IPS DF 6.9 (cell line): ENCODE data around the gene TAOK2.
"Not testable (repeated sequence)": the region's sequence is repeated elsewhere in the genome, so short reads cannot be mapped to it uniquely, and the experiment has no call there.

Experiments used
- DNase-seq: peaks from one replicate; pipeline ENCODE4 v3.0.0-alpha.2; 2013; ENCODE audit warnings: low read depth, low spot score
- H3K27ac ChIP-seq: one replicate; pipeline ENCODE4 v1.5.1; 2013; ENCODE audit warnings: low read length, control low read depth
- H3K27me3 ChIP-seq: 2 replicates; pipeline ENCODE4 v1.6.1; 2013; ENCODE audit warnings: mild to moderate bottlenecking, low read length; ENCODE audit not compliant: control insufficient read depth, insufficient read depth
- H3K36me3 ChIP-seq: 2 replicates; pipeline ENCODE4 v1.6.1; 2013; ENCODE audit warnings: low read length; ENCODE audit not compliant: control insufficient read depth, insufficient read depth
- H3K4me1 ChIP-seq: 2 replicates; pipeline ENCODE4 v1.6.1; 2013; ENCODE audit warnings: low read length; ENCODE audit not compliant: control insufficient read depth, insufficient read depth
- H3K4me3 ChIP-seq: 2 replicates; pipeline ENCODE4 v1.5.1; 2013; ENCODE audit warnings: mild to moderate bottlenecking, low read length
- H3K9me3 ChIP-seq: 2 replicates; pipeline ENCODE4 v1.6.1; 2013; ENCODE audit warnings: low read length, inconsistent platforms; ENCODE audit not compliant: control insufficient read depth, insufficient read depth
- WGBS: extraction: QIAGEN DNeasy Blood & Tissue Kit; methylation state at CpG from one replicate; pipeline ENCODE4 v1.1.7; 2013; ENCODE audit warnings: mixed read lengths, missing lambda C conversion rate; ENCODE audit not compliant: insufficient read length, insufficient coverage; 5-methylcytosine and 5-hydroxymethylcytosine counted together

The TAOK2 gene

DNA sequence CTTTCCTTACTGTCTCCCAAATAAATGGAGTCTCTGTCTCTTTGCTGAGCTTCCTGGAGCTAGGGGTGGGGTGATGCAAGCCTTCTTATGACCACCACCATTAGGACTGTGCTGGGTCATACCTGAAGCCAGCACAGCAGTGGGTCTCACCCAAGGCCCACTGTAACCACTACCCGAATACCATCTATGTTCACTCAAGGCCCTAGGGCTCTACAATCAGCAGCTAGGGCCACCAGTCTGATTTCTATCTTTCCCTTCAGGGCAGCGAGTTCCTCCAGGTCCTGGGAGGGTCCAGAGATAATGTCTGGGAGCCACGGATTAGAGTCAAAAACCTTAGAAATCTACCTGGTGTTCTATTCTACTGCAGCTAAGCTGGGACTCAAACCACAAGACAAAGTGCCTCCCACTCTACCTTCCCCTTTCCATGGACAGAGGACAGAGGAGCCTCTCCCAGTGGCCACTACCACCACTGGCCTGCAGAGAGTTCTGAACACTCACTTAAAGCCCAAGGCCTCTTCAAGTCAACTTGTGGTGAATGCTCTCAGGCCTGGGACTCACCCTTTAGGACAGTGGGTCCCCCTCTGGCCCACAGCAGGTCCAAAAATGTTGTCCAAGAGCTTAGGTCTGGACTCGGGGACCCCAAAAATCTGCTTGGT, 22.7 kb upstream of the TAOK2 start:
- no CpG with 5 or more reads among the region's 4 CpGs for WGBS
- Histone ChIP-seq H3K36me3 (no peaks in the 10 kb centered on the region), H3K27me3 (no peaks in the 10 kb centered on the region), H3K4me3 (no peak overlapping the region), H3K27ac (no peak overlapping the region), H3K9me3 (no peaks in the 10 kb centered on the region), H3K4me1 (0 out of 2 replicates have a peak, but pooled peaks cover 2% of the 10 kb centered on the region)
- DNase-seq, result no peak

DNA sequence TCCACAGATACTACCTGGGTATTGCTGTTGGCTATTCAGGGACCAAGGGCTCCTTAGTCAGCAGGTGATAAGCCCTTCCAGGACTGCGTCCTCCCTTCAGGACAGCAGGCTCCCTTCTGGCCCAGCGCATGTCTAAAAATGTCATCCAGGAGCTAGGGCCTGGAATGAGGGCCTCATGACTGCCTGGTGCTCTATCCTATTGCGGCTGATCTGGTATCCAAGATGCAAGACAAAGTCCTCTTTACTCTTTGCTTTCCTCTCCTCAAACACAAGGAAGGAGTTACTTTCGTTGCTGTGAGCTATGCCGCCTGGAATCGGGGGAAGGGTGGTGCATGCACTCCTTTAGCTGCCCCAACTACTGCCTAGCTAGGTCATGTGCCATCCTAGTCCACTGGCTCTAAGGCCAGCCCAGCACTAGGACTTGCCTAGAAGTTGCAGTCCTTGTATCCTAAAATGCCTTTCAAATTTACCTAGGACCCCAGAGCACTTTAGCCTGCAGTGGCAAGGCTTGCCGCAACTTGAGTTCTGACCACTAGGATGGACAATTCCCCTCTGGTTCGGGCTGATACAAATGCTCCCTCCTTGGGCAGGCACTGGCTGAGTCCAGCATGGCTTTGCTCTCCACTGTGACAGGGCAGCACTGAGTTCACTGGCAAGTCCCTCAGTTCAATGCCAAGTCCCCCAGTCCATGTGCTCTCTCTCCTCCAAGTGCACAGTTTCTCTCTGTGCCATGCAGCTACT, 21.9 kb upstream of the TAOK2 start:
- DNase-seq, result no peak
- Histone ChIP-seq H3K27ac (no peak overlapping the region), H3K4me3 (no peak overlapping the region), H3K36me3 (no peaks in the 10 kb centered on the region), H3K27me3 (no peaks in the 10 kb centered on the region), H3K9me3 (no peaks in the 10 kb centered on the region), H3K4me1 (0 out of 2 replicates have a peak, but pooled peaks cover 2% of the 10 kb centered on the region)
- WGBS, result no CpG with 5 or more reads among the region's 8 CpGs

DNA sequence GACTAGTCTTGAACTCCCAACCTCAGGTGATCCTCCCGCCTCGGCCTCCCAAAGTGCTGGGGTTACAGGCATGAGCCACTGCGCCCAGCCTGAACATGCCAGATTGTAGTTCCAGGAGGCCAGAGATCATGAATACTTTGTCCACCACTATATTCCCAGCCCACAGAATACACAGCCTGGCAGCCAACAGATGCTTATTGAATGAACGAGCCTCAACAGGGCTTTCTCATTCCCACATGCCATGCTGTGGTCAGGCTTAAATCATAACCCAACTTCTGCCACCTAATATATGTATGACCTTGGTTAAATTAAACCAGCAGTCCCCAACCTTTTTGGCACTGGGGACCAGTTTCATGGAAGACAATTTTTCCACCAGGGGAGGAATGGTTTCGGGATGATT, 14.9 kb upstream of the TAOK2 start:
- Histone ChIP-seq H3K27ac (no peak overlapping the region), H3K9me3 (no peaks in the 10 kb centered on the region), H3K4me1 (peaks cover 3% of the 10 kb centered on the region; the same call in 1 of the 2 replicates), H3K4me3 (no peak overlapping the region), H3K36me3 (no peaks in the 10 kb centered on the region), H3K27me3 (no peaks in the 10 kb centered on the region)
- DNase-seq, result no peak
- no CpG with 5 or more reads among the region's 5 CpGs for WGBS

GRCh38 chr16:29959293-29959692, 14.4 kb upstream of the TAOK2 start:
- no peaks in the 10 kb centered on the region for H3K9me3 ChIP-seq
- no peak overlapping the region for H3K4me3 ChIP-seq
- H3K27me3 ChIP-seq, result no peaks in the 10 kb centered on the region
- no peak for DNase-seq
- no peak overlapping the region for H3K27ac ChIP-seq
- peaks cover 3% of the 10 kb centered on the region; the same call in 1 of the 2 replicates for H3K4me1 ChIP-seq
- no peaks in the 10 kb centered on the region for H3K36me3 ChIP-seq
- no CpG with 5 or more reads among the region's 9 CpGs for WGBS

DNA sequence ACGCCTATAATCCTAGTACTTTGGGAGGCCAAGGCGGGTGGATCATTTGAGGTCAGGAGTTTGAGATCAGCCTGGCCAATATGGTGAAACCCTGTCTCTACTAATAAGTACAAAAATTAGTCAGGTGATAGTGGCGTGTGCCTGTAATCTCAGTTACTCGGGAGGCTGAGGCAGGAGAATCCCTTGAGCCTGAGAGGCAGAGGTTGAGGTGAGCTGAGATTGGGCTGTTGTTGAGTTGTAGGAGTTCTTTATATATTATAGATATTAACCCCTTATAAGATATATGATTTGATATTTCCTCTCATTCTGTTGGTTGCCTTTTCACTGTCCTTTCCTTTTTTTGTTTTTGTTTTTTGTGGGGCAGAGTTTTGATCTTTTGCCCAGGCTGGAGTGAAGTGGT, 13.8 kb upstream of the TAOK2 start:
- no CpG with 5 or more reads among the region's 4 CpGs for WGBS
- H3K4me1 ChIP-seq, H3K36me3 ChIP-seq, H3K27me3 ChIP-seq, H3K9me3 ChIP-seq, H3K27ac ChIP-seq, H3K4me3 ChIP-seq, DNase-seq: not testable (repeated sequence)

- H3K9me3 ChIP-seq, result no peaks in the 10 kb centered on the region
- H3K27me3 ChIP-seq, result no peaks in the 10 kb centered on the region
- no peak overlapping the region for H3K27ac ChIP-seq
- H3K4me3 ChIP-seq, result peak overlapping the region; percentile 62; the same call in 1 of the 2 replicates
- peaks cover 3% of the 10 kb centered on the region; the same call in 1 of the 2 replicates for H3K4me1 ChIP-seq
- no CpG with 5 or more reads among the region's 10 CpGs for WGBS
- H3K36me3 ChIP-seq, result no peaks in the 10 kb centered on the region
- DNase-seq, result no peak
Observed at GRCh38 chr16:29961127-29961478, 12.6 kb upstream of the TAOK2 start.

GRCh38 chr16:29961479-29962343, 12.0 kb upstream of the TAOK2 start, which contains the start of gene TMEM219:
TMEM219 (plus strand) TSS chr16:29962079; CDS start chr16:29963144, 1,065 bp downstream.
- no peaks in the 10 kb centered on the region for H3K27me3 ChIP-seq
- peaks cover 3% of the 10 kb centered on the region; the same call in 1 of the 2 replicates for H3K4me1 ChIP-seq
- no peak within 1 kb of the TSS for H3K27ac ChIP-seq
- H3K9me3 ChIP-seq, result no peaks in the 10 kb centered on the region
- WGBS, result no CpG with 5 or more reads among the region's 75 CpGs
- H3K4me3 ChIP-seq, result peak within 1 kb of the TSS; percentile 62
- DNase-seq, result peak; percentile 70
- H3K36me3 ChIP-seq, result no peaks in the 10 kb centered on the region

DNA sequence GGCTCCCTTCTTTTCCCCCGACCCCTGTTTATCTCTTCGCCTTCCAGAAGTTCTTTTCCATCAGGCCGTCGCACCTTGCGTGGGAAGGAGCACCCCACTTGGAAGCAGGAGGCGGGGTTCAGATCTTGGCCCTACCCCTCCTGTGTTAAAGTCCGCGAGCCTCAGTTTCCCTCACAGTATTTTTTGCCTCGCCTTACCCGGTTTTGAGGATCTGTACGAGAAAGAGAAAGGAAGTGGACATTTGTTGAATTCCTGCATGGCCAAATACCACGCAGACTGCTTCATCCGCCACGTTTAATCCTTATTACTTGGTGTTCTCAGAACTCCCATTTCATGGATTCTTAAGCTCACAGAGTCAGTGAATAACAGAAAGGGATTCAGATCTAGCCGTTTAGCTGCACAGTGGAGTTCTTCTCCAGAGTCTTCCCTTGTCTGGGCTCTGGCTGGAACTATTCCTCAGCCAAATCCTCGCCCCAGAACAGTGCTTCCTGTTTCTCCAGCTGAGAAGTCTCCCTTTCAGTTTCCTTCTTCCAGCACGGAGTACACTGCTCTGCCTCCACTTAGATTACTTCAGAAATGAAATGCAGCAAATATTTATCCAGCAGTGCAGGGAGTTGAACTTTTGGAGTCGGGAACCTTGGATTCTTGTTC, 11.2 kb upstream of the TAOK2 start:
- Histone ChIP-seq H3K9me3 (no peaks in the 10 kb centered on the region), H3K4me3 (peak overlapping the region; percentile 62; the same call in 1 of the 2 replicates), H3K36me3 (no peaks in the 10 kb centered on the region), H3K27me3 (no peaks in the 10 kb centered on the region), H3K4me1 (peaks cover 3% of the 10 kb centered on the region; the same call in 1 of the 2 replicates), H3K27ac (no peak overlapping the region)
- WGBS, result no CpG with 5 or more reads among the region's 18 CpGs
- no peak for DNase-seq

GRCh38 chr16:29963021-29963743, 10.5 kb upstream of the TAOK2 start:
- no peak overlapping the region for H3K4me3 ChIP-seq

More at GRCh38 chr16:29963021-29963743, 10.5 kb upstream of the TAOK2 start:
- DNase-seq, result no peak
- Histone ChIP-seq H3K27me3 (no peaks in the 10 kb centered on the region), H3K4me1 (peaks cover 3% of the 10 kb centered on the region; the same call in 1 of the 2 replicates), H3K9me3 (no peaks in the 10 kb centered on the region), H3K27ac (no peak overlapping the region), H3K36me3 (no peaks in the 10 kb centered on the region; the same call in 1 of the 2 replicates)
- WGBS, result no CpG with 5 or more reads among the region's 14 CpGs
